ENCODE measurements around the gene CLINT1.
"Not testable (repeated sequence)": the region's sequence is repeated elsewhere in the genome, so short reads cannot be mapped to it uniquely, and the experiment has no call there.

DNA sequence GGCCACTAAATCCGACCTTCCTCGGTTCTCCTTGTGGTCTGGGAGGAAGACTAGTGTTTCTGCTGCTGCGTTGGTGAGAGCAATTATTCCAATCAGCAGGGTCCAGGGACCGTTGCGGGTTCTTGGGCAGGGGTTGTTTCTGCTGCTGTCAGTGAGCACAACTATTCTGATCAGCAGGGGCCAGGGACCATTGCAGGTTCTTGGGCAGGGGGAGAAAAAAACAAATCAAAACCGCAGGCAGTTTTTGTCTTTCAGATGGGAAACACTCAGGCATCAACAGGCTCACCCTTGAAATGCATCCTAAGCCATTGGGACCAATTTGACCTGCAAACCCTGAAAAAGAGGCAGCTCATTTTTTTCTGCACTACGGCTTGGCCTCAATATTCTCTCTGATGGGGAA, 22.6 kb upstream of the CLINT1 start:
- not testable (repeated sequence) for TF ChIP-seq EP300, CTCF (IDR thresholded peaks at IDR 0.05)
